ENCODE measurements around the gene TMEM89. TPM values are rescaled to one million over a fixed set of nuclear protein-coding genes. Genes with fewer than 3 reads are reported as not detected.

Gene TMEM89
- polyA plus RNA-seq, 2 of the 4 experiments (the other 2 are of a cell fraction) = not detected

DNA sequence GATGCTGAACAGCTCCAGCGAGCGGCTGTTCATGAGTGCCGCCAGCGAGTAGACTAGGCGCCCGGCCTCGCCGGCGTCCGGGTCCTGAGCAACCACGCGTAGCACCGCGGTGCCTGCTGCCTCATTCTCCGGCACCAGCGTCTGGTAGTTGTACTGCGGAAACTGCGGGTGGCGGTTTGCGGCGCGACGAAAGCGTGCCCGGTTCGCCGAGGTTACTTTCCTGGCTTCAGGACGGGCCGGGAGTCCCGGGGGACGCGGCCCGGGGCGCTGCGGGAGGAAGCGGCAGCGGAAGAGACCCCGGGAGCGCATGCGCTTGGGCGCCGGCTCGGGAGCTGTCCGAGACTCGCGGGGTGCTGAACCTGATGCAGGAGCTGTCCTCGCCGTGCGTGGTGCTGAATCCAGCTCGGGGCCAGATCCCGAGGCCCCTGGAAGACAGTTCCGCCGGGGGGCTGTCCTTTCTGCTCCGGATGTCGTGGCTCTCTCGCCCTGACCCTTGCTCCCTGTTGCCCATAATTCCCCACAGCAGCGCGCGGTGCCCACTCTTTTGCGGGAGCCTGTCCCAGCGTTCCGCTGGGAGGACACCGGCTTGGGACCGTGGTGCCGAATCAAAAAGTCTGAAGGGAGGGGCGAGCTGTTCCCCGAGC, 40.1 kb upstream of the TMEM89 start:
- no peak for ATAC-seq
- CTCF ChIA-PET = interaction anchor here (0.8 to 2.7 kb wide), 7 partner anchors 8 to 189 kb away, joined by 3 to 13 read pairs (median 4); partner anchors contain the start of gene SLC26A6
- FAIRE-seq = no peak
- 36% methylated on average over 25 of the region's 67 CpGs for WGBS (ENCODE audit: missing lambda C conversion rate)
- POLR2A ChIA-PET = interaction anchor here (2.8 kb wide), 1 partner anchor 27 kb away, joined by 9 read pairs; the partner anchor contains the start of gene SLC26A6
- peak; percentile 32 to 35 for DNase-seq (ENCODE audit: low read depth in 1 of 2, low spot score in 1 of 2)
- H3K9me3 ChIP-seq = no peaks in the 10 kb centered on the region
- peaks cover 14% of the 10 kb centered on the region for H3K4me1 ChIP-seq
- H3K4me2 ChIP-seq = peak overlapping the region; percentile 96
- H3K4me3 ChIP-seq = peak overlapping the region; percentile 59
- no peak overlapping the region for H3K27ac ChIP-seq
- TF ChIP-seq FOXS1 (CRISPR knock-in tag; IDR thresholded peaks at IDR 0.05) (peak; percentile 94), RARB (CRISPR knock-in tag; IDR thresholded peaks at IDR 0.05) (no peak), MYC (IDR thresholded peaks at IDR 0.05; ENCODE audit: borderline replicate concordance, low read length) (no peak), NR3C1 (IDR thresholded peaks at IDR 0.05) (no peak), CBX2 (IDR thresholded peaks at IDR 0.05; ENCODE audit: borderline replicate concordance, low read depth) (no peak), TP53 (CRISPR knock-in tag; IDR thresholded peaks at IDR 0.05) (0 out of 2 replicates have a peak, but pooled peaks have one; percentile 23), RAD21 (conservative IDR thresholded peaks at IDR 0.05 in 1 of 2, IDR thresholded peaks at IDR 0.05 in 1 of 2) (no peak), NPAS2 (CRISPR knock-in tag; IDR thresholded peaks at IDR 0.05; ENCODE audit: borderline replicate concordance) (no peak), HOXA7 (CRISPR knock-in tag; IDR thresholded peaks at IDR 0.05) (no peak), FOSL2 (IDR thresholded peaks at IDR 0.05) (no peak), FOSL2 (CRISPR knock-in tag; IDR thresholded peaks at IDR 0.05) (no peak), EHF (CRISPR knock-in tag; IDR thresholded peaks at IDR 0.05) (peak; percentile 81; the same call in 1 of the 2 replicates), EHMT2 (IDR thresholded peaks at IDR 0.05; ENCODE audit: low read depth) (peak; percentile 93), TFCP2L1 (CRISPR knock-in tag; IDR thresholded peaks at IDR 0.05) (peak; percentile 57; the same call in 1 of the 2 replicates), RFX5 (IDR thresholded peaks at IDR 0.05) (no peak), ZFP36 (IDR thresholded peaks at IDR 0.05; ENCODE audit: borderline replicate concordance, partially characterized antibody) (no peak), NFE2L2 (conservative IDR thresholded peaks at IDR 0.05; ENCODE audit: low read length) (no peak), RCOR1 (IDR thresholded peaks at IDR 0.05; ENCODE audit: low read depth, low read length) (no peak), SMC3 (IDR thresholded peaks at IDR 0.05) (no peak), GATA3 (IDR thresholded peaks at IDR 0.05; ENCODE audit: borderline replicate concordance) (no peak), FOSB (CRISPR knock-in tag; IDR thresholded peaks at IDR 0.05) (no peak), ESRRA (IDR thresholded peaks at IDR 0.05; ENCODE audit: borderline replicate concordance, low read length) (no peak), MAZ (IDR thresholded peaks at IDR 0.05; ENCODE audit: borderline replicate concordance, low read depth, low read length) (no peak), ZC3H11A (IDR thresholded peaks at IDR 0.05) (no peak), CBX8 (IDR thresholded peaks at IDR 0.05) (no peak), EP300 (IDR thresholded peaks at IDR 0.05) (no peak), HEYL (CRISPR knock-in tag; IDR thresholded peaks at IDR 0.05) (peak; percentile 72; the same call in 1 of the 2 replicates), HOXB5 (CRISPR knock-in tag; IDR thresholded peaks at IDR 0.05) (peak; percentile 91)
- TF ChIP-seq, protein P1, sequence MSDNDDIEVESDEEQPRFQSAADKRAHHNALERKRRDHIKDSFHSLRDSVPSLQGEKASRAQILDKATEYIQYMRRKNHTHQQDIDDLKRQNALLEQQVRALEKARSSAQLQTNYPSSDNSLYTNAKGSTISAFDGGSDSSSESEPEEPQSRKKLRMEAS (IDR thresholded peaks at IDR 0.05) = peak; percentile 44
- TF ChIP-seq, protein P2, sequence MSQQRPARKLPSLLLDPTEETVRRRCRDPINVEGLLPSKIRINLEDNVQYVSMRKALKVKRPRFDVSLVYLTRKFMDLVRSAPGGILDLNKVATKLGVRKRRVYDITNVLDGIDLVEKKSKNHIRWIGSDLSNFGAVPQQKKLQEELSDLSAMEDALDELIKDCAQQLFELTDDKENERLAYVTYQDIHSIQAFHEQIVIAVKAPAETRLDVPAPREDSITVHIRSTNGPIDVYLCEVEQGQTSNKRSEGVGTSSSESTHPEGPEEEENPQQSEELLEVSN (IDR thresholded peaks at IDR 0.05; ENCODE audit: borderline replicate concordance, low read depth) = no peak
- TF ChIP-seq, protein P3, sequence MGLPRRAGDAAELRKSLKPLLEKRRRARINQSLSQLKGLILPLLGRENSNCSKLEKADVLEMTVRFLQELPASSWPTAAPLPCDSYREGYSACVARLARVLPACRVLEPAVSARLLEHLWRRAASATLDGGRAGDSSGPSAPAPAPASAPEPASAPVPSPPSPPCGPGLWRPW (IDR thresholded peaks at IDR 0.05) = no peak
- TF ChIP-seq, protein P4, sequence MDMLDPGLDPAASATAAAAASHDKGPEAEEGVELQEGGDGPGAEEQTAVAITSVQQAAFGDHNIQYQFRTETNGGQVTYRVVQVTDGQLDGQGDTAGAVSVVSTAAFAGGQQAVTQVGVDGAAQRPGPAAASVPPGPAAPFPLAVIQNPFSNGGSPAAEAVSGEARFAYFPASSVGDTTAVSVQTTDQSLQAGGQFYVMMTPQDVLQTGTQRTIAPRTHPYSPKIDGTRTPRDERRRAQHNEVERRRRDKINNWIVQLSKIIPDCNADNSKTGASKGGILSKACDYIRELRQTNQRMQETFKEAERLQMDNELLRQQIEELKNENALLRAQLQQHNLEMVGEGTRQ (IDR thresholded peaks at IDR 0.05) = no peak
- TF ChIP-seq, protein P5, sequence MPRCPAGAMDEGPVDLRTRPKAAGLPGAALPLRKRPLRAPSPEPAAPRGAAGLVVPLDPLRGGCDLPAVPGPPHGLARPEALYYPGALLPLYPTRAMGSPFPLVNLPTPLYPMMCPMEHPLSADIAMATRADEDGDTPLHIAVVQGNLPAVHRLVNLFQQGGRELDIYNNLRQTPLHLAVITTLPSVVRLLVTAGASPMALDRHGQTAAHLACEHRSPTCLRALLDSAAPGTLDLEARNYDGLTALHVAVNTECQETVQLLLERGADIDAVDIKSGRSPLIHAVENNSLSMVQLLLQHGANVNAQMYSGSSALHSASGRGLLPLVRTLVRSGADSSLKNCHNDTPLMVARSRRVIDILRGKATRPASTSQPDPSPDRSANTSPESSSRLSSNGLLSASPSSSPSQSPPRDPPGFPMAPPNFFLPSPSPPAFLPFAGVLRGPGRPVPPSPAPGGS (IDR thresholded peaks at IDR 0.05) = no peak
- TF ChIP-seq, protein P6, sequence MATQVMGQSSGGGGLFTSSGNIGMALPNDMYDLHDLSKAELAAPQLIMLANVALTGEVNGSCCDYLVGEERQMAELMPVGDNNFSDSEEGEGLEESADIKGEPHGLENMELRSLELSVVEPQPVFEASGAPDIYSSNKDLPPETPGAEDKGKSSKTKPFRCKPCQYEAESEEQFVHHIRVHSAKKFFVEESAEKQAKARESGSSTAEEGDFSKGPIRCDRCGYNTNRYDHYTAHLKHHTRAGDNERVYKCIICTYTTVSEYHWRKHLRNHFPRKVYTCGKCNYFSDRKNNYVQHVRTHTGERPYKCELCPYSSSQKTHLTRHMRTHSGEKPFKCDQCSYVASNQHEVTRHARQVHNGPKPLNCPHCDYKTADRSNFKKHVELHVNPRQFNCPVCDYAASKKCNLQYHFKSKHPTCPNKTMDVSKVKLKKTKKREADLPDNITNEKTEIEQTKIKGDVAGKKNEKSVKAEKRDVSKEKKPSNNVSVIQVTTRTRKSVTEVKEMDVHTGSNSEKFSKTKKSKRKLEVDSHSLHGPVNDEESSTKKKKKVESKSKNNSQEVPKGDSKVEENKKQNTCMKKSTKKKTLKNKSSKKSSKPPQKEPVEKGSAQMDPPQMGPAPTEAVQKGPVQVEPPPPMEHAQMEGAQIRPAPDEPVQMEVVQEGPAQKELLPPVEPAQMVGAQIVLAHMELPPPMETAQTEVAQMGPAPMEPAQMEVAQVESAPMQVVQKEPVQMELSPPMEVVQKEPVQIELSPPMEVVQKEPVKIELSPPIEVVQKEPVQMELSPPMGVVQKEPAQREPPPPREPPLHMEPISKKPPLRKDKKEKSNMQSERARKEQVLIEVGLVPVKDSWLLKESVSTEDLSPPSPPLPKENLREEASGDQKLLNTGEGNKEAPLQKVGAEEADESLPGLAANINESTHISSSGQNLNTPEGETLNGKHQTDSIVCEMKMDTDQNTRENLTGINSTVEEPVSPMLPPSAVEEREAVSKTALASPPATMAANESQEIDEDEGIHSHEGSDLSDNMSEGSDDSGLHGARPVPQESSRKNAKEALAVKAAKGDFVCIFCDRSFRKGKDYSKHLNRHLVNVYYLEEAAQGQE (IDR thresholded peaks at IDR 0.05) = peak; percentile 99
- TF ChIP-seq, protein P7, sequence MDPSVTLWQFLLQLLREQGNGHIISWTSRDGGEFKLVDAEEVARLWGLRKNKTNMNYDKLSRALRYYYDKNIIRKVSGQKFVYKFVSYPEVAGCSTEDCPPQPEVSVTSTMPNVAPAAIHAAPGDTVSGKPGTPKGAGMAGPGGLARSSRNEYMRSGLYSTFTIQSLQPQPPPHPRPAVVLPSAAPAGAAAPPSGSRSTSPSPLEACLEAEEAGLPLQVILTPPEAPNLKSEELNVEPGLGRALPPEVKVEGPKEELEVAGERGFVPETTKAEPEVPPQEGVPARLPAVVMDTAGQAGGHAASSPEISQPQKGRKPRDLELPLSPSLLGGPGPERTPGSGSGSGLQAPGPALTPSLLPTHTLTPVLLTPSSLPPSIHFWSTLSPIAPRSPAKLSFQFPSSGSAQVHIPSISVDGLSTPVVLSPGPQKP (IDR thresholded peaks at IDR 0.05; ENCODE audit: low read depth, low read length) = no peak
